Right lobe of liver (tissue), 6 donors: ENCODE data around the gene NRXN2. TPM values are rescaled to one million over a fixed set of nuclear protein-coding genes. Genes with fewer than 3 reads are reported as not detected.
A peak's percentile ranks its signal among the peaks of the same experiment; 100 is the strongest.

ENCODE experiments used
- ATAC-seq, 4 donors: fragments of 200-7000 bp; cut with Tn5 transposase; one replicate each; pipeline ENCODE4 v1.9.1; 2020; ENCODE audit warnings: mild to moderate bottlenecking in 4 of 4, moderate library complexity in 4 of 4
- DNase-seq, 3 donors: peaks; one replicate each; pipeline ENCODE4 v3.0.0-alpha.2; 2020
- H3K27ac ChIP-seq, 3 donors: fragments of 200-600 bp; one replicate each; pipeline ENCODE4 v1.8.0; 2022
- H3K27me3 ChIP-seq, 2 donors: fragments of 200-600 bp; one replicate each; pipeline ENCODE4 v1.8.0; 2022
- H3K36me3 ChIP-seq, 4 donors: fragments of 200-600 bp; sonication (generic) in 1 of 4; one replicate each; pipeline versions ENCODE4 v1.5.1 to v1.8.0; 2017 to 2022; ENCODE audit warnings: control low read depth in 1 of 4
- H3K4me1 ChIP-seq, 4 donors: fragments of 200-600 bp; sonication (generic) in 1 of 4; one replicate each; pipeline versions ENCODE4 v1.5.1 to v1.8.0; 2017 to 2022; ENCODE audit warnings: control low read depth in 1 of 4
- H3K4me3 ChIP-seq, 3 donors: fragments of 200-600 bp; one replicate each; pipeline ENCODE4 v1.8.0; 2022
- H3K9me3 ChIP-seq, 4 donors: fragments of 200-600 bp; sonication (generic) in 1 of 4; one replicate each; pipeline versions ENCODE4 v1.5.1 to v1.8.0; 2017 to 2022; ENCODE audit warnings: control low read depth in 1 of 4
- POLR2A ChIP-seq: fragments of 450-650 bp; IDR thresholded peaks from one replicate; pipeline ENCODE4 v1.6.1; 2017; ENCODE audit warnings: antibody characterized with exemption, mild to moderate bottlenecking
- WGBS: methylation state at CpG from one replicate; pipeline ENCODE4 v1.1.6; 2018; ENCODE audit warnings: low coverage, low lambda C conversion rate; ENCODE audit not compliant: insufficient coverage; ENCODE audit errors: missing lambda C conversion rate; 5-methylcytosine and 5-hydroxymethylcytosine counted together
- intact Hi-C, 2 donors: fragments of 100-400 bp; cut with DNase I; formaldehyde crosslinking; loops; one replicate each; pipeline versions ENCODE4 v1.11.2 to v1.14.1; 2022
- total RNA-seq, 6 experiments: library from RNA; depleted of rRNA in 2 of 6; stranded (reverse); fragments of >200 nt in 2 of 6; fragmentation: NEBNext Ultra II Directional in 3 of 6; extraction: Animal tissue kit (Norgen Biotek cat#: 25700) in 3 of 6; gene quantifications; one replicate each; pipeline versions ENCODE4 v1.1.0 to v1.2.4, GENCODE V29; 2016 to 2023
- TF ChIP-seq, protein P1 (sequence below), 4 donors: fragments of 200-600 bp in 3 of 4; fragments of 450-650 bp in 1 of 4; IDR thresholded peaks; one replicate each; pipeline versions ENCODE4 v1.5.1 to v1.8.0; 2016 to 2022; ENCODE audit warnings: antibody characterized with exemption in 4 of 4, mild to moderate bottlenecking in 2 of 4
- donor health status: DM: no; HTN: yes; CAD: no.
- donor health status: DM: no; HTN: no; CAD: no.
- donor health status: DM: no; HTN: no; CAD: no.
- donor health status: DM: no; HTN: yes; CAD: no.
- donor health status: DM: no; HTN: yes; CAD: no.

NRXN2 gene
- total RNA-seq, 6 experiments from 2014 or later, result 1.6 to 7.7 (median 2.3) TPM

DNA sequence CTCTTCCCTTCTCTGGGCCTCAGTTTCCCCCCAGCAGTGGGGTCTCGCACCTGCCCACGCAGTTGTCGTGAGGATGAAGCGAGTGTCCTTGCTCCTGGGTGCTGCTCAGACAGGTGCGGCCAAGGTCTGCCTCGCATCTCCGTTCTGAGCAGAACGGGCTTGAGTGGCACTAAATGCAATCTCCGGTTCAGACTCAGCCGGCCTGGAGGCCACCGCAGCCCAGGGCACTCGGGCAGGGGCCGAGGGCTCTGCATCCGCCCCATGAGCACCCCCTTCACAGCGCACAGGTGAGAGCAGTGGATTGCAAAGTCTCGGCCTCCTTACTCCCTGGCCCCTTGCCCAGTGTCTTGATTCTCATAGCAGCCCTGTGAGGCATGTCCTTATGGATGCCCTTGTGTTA is 162.1 kb downstream of the NRXN2 start:
- Histone ChIP-seq H3K36me3 (no peaks in the 10 kb centered on the region), H3K9me3 (no peaks in the 10 kb centered on the region), H3K27me3 (no peaks in the 10 kb centered on the region), H3K27ac (no peak overlapping the region), H3K4me1 (peaks cover 0 to 4% (median 0%) of the 10 kb centered on the region in 4 donors), H3K4me3 (no peak overlapping the region)
- 89% methylated on average over 3 of the region's 16 CpGs for WGBS
- no peak for ATAC-seq
- TF ChIP-seq POLR2A, result no peak
- TF ChIP-seq, protein P1, sequence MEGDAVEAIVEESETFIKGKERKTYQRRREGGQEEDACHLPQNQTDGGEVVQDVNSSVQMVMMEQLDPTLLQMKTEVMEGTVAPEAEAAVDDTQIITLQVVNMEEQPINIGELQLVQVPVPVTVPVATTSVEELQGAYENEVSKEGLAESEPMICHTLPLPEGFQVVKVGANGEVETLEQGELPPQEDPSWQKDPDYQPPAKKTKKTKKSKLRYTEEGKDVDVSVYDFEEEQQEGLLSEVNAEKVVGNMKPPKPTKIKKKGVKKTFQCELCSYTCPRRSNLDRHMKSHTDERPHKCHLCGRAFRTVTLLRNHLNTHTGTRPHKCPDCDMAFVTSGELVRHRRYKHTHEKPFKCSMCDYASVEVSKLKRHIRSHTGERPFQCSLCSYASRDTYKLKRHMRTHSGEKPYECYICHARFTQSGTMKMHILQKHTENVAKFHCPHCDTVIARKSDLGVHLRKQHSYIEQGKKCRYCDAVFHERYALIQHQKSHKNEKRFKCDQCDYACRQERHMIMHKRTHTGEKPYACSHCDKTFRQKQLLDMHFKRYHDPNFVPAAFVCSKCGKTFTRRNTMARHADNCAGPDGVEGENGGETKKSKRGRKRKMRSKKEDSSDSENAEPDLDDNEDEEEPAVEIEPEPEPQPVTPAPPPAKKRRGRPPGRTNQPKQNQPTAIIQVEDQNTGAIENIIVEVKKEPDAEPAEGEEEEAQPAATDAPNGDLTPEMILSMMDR (IDR thresholded peaks at IDR 0.05), result no peak
- intact Hi-C loops, result no loop called here
- DNase-seq, result peak in 1 of 3 donors; percentile 40

DNA sequence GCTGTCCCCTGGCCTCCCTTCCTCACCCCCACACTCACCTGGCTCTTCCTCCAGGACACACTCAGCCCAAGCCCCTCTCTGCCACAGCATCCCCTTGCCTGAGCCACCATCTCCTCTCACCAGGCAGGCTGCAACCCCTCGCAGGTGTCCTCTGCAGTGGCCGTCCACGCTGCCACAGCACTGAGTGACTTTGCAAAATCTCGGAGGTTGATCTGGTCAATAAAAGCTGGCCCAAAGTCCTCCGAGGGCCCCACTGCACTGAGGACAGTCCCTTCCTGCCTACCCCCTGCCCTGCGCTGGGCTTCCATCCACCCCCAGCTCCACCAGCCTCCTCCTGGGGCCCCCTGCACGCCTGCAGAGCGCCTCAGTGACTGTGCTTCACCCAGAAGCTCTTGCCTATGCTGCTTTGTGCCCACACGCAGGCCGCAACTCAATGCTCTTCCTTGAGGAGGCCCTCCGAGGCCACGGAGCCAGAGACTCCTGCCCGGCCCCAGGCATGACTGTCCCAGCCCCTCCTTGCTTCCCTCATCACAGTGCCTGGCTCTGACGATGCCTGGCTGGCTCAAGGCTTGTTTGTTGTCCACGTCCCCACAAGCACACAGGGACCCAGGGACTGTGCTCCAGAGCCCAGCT is 162.7 kb downstream of the NRXN2 start:
- intact Hi-C loops, result no loop called here
- WGBS, result 80% methylated on average over 7 of the region's 15 CpGs
- DNase-seq, result peak in 1 of 3 donors; percentile 31
- H3K27me3 ChIP-seq, result no peaks in the 10 kb centered on the region
- H3K36me3 ChIP-seq, result no peaks in the 10 kb centered on the region
- H3K4me3 ChIP-seq, result no peak overlapping the region
- ATAC-seq, result no peak
- no peak for TF ChIP-seq POLR2A
- TF ChIP-seq, protein P1 (IDR thresholded peaks at IDR 0.05), result no peak
- H3K27ac ChIP-seq, result no peak overlapping the region
- H3K9me3 ChIP-seq, result no peaks in the 10 kb centered on the region
- H3K4me1 ChIP-seq, result peaks cover 0 to 9% (median 0%) of the 10 kb centered on the region in 4 donors

DNA sequence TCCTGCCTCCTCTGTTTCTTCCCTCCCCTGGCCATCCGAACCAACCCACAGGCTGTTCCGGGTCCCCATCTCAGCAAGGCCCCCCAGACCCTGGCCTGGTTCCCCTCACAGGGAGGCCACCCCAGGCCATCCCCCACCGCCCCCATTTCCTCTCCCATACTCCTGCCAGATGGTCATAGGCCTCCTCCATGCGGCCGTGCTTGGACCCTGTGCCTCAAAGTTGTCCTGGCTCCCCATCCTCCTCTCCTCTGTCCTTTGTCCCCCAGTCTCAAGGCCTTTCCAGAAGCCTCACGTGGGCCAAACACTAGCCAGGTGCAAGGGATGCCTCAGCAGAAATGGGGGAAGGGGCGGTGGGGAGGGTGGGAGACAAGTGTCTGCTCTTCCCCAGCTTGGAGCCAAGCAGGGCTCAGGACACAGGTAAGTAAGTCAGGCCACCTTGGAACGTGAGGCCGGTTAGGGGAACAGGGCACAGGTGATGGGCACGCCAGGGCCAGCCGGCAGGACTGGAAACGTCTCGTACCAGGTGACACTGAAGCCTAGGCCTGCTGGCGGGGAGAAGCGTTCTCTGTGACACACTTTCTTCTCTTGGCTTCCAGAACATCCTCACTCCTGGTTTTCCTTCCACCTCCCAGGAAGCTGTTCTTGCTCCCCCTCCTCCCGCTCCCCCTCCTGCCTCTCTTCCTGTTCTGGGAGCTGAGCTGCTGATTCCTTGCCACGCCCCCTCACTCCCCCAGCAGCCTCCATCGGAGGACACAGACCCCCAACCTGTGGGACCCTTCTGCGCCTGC is 163.5 kb downstream of the NRXN2 start:
- no peaks in the 10 kb centered on the region for H3K36me3 ChIP-seq
- H3K4me1 ChIP-seq, result peaks cover 0 to 16% (median 0%) of the 10 kb centered on the region in 4 donors
- ATAC-seq (no peak), DNase-seq (peak in 1 of 3 donors; percentile 20)
- WGBS, result 68% methylated on average over 16 of the region's 19 CpGs
- H3K9me3 ChIP-seq, result no peaks in the 10 kb centered on the region
- no peak for TF ChIP-seq POLR2A
- TF ChIP-seq, protein P1 (IDR thresholded peaks at IDR 0.05), result no peak
- no peak overlapping the region for H3K4me3 ChIP-seq
- intact Hi-C loops, result no loop called here
- H3K27me3 ChIP-seq, result no peaks in the 10 kb centered on the region
- no peak overlapping the region for H3K27ac ChIP-seq

DNA sequence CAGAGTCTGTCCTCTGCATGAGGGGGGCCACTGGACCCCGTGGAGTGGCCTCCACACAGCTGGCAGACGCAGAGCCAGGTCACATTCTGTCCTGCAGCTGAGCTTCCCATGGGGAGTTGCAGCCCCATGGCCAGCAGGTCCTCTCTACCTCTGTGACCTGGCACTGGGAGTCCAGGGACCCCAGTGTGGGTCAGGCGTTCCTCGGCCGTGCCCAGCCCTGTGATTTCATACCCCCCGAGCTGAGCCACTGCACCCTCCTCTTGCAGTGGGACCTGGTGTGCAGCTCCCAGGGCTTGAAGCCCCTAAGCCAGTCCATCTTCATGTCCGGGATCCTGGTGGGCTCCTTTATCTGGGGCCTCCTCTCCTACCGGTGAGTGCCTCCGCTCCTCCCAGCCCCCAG is 164.1 kb downstream of the NRXN2 start:
- no peaks in the 10 kb centered on the region for H3K9me3 ChIP-seq
- no peak overlapping the region for H3K4me3 ChIP-seq
- peaks cover 0 to 18% (median 0%) of the 10 kb centered on the region in 4 donors for H3K4me1 ChIP-seq
- no peaks in the 10 kb centered on the region for H3K36me3 ChIP-seq
- TF ChIP-seq, protein P1 (IDR thresholded peaks at IDR 0.05), result no peak
- TF ChIP-seq POLR2A, result no peak
- H3K27me3 ChIP-seq, result no peaks in the 10 kb centered on the region
- H3K27ac ChIP-seq, result no peak overlapping the region
- intact Hi-C loops, result no loop called here
- DNase-seq (peak in 1 of 3 donors; percentile 31), ATAC-seq (no peak)
- WGBS, result 60% methylated on average over 5 of the region's 9 CpGs
